GM19239 (cell line): ENCODE results near the gene RTN4IP1.
"Not testable (repeated sequence)": the region's sequence is repeated elsewhere in the genome, so short reads cannot be mapped to it uniquely, and the experiment has no call there.

Experiments
- DNase-seq: peaks from one replicate; pipeline ENCODE4 v3.0.0; 2011; ENCODE audit warnings: low spot score; ENCODE audit not compliant: insufficient read length
- FAIRE-seq: peaks from 2 replicates; lab custom pipeline; 2011; peaks lifted over from hg19 to GRCh38; lab: Jason Lieb, UNC

RTN4IP1 gene

DNA sequence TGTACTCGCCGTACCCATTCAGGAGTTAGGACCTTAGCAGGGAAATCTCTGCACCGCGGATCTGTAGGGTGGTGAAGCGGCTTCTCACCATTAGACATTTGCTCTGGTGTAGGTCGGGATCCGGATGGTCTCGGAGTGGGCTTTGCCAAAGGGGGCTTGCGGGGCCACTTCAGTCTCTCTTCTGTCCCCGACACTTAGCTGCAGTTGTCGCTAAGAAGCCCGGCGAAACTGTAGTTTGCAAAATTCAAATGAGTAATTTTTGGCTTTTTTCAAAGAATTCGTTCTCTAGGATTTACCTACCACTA, 513 bp upstream of the RTN4IP1 start:
- no peak for DNase-seq
- no peak for FAIRE-seq

DNA sequence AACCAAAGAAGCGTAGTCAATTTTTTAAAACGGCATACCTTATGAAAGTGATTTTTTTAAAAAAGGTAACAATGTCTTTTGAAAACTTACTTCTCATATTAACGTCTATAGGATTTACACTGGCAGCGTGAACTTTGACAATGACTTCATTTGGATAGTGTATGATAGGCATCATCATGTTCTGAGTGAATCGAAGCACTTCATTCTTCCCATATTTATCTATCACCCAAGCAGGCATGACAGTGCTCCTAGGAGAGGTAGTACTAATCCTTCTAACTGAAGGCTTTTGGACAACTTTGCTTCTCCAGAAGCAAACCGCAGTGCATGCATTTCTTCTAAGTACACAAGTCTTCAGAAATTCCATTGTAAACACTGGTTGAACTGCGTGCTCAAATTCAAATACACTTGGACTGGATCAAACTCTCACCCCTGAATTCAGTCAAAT, 618 bp downstream of the RTN4IP1 start:
- FAIRE-seq = no peak

DNA sequence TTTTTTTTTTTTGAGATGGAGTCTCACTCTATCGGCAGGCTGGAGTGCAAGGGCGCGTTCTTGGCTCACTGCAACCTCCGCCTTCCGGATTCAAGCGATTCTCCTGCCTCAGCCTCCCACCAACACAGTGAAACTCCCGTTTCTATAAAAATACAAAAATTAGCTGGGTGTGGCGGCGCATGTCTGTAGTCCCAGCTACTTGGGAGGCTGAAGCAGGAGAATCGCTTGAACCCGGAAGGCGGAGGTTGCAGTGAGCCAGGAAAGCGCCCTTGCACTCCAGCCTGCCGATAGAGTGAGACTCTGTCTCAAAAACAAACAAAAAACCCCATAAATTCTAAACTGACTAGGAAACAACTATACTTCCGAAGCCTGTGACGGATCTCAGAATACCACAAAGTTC, 1.5 kb downstream of the RTN4IP1 start:
- not testable (repeated sequence) for DNase-seq, FAIRE-seq

More for the DNA sequence above, 618 bp downstream of the RTN4IP1 start:
- no peak for DNase-seq

DNA sequence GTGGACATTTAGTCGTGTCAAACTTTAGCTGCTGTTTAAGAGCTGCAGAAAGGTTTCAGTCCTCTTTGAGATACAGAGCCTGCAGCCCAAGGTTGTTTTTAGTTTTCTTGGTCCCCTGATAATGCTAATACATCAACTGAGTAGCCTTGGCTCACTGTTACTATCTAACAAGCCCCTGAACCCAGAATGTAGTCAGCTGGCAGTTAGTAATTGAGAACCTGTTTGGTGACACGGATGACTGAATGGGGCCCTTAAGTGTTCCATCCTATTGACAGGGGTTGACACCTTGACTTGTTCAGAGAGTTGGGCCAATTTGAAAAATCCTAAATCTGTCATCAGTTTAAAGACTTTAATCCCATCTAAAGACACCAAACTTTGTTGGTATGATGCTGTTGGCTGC, 2.8 kb downstream of the RTN4IP1 start:
- peak; percentile 89 for FAIRE-seq

DNA sequence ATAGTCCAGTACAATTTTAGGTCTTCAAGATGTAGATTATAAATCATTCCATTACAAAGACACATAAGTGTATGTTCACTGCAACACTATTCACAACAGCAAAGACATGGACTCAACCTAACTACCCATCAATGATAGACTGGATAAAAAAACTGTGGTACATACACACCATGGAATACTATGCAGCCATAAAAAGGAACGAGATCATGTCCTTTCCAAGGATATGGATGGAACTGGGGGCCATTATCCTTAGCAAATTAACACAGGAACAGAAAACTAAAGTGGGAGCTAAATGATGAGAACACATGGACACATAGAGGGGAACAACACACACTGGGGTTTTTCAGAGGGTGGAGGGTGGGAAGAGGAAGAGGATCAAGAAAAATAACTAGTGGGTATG, 6.3 kb downstream of the RTN4IP1 start:
- DNase-seq = no peak
- no peak for FAIRE-seq

More for the DNA sequence above, 2.8 kb downstream of the RTN4IP1 start:
- DNase-seq = no peak

DNA sequence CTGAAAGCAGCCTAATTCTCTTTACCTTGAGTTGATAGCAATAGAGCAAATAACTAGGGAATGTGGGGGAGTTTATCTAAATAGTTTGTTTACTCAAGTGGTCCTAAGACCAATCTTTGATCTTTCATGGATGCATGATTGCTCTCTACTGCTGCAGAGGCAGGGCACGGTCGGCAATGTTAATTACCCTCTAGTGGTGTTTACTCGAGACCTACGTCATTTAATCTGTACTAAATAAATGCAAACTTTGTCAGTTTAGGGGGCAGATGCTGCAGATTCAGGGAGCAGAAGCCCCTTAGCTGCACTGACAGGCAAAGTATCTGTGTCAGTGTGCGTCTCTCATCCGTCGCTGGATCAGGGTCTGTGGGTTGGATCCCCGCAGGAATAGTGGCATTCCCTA, 6.9 kb downstream of the RTN4IP1 start:
- no peak for FAIRE-seq
- DNase-seq = no peak

DNA sequence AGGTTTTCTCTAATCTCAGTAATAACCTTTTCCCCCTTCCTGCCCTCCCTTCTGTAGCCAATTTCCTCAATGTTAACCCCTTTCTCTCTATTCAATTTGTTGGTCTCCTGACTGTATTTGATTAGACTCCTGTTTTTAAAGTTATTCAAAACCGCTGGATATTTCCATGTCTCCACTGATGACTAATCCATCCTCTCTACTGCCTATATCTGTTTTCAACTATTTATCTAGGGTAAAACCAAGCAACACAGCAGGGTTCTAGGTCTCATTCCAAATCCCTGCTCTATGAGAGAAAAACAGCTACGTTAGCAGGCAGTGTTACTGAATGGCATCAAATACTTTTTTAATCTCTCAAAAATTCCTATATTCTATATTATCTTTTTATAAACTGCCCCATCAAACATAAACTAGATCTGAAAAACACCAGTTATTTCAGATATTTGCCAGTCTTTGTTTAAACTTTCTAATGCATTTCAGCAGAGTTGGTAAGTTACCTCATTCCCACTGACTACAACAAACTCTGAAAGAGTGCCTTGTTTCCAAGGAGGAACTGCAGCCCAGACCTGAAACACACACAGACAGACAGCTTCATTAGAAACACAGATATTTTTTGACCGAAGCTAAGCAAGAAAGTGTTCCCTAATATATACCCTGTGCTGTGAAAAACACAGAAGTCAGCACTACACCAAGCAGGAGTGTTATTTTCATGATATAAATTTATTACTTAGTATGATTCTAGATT, 8.2 kb downstream of the RTN4IP1 start:
- no peak for FAIRE-seq
- no peak for DNase-seq

DNA sequence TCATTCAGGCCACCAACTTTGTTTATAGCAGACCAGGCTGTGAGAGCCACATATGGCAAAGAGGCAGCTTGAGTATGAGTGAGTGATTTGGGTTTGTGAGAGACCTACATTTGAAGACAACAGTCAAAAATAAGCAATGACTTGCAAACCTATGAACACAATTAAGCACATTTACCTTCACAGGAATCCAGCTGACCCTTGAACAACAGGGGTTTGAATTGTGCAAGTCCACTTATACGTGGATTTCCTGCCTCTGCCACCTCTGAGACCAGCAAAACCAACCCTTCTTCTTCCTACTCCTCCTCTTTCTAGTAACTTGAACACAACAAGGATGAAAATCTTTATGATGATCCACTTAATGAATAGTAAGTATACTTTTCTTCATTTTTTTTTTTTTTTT, 10.1 kb downstream of the RTN4IP1 start:
- DNase-seq = no peak
- no peak for FAIRE-seq

DNA sequence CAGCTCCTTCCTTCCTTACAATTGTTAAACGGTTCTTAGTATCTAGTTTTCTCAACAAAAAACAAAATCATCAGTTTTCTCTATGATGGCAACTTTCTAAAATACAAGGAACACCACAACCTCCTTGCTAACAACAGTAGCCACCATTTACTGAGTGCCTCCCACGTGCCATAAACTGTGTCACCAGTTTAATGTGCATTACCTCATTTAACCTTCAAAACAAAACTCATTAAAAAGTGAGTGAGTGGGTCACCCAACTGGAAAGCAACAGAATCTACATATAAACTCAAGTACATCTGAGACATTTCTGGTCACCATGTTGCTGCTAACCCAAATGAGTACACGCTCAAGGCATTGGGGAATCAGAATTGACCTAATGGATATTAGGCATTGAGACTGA, 11.0 kb downstream of the RTN4IP1 start:
- DNase-seq (no peak), FAIRE-seq (no peak)

DNA sequence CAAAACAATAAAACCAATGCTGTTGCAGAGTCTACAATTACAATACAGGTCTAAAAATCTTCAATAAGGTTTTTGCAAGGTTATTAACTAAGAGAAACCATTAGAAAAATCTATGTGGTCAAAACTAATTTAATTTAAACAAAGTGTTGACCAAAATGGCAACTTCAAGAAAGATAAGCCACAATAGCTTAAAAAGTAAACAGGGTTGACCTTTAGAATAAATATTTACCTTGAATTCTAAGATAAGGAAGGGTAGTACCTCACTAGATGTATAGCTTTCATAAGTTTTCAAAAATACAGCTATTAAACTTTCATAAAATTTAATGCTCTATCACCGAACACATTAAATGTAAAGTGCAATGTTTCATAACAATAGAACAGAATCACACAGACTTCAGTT, 11.4 kb downstream of the RTN4IP1 start:
- no peak for FAIRE-seq
- no peak for DNase-seq

DNA sequence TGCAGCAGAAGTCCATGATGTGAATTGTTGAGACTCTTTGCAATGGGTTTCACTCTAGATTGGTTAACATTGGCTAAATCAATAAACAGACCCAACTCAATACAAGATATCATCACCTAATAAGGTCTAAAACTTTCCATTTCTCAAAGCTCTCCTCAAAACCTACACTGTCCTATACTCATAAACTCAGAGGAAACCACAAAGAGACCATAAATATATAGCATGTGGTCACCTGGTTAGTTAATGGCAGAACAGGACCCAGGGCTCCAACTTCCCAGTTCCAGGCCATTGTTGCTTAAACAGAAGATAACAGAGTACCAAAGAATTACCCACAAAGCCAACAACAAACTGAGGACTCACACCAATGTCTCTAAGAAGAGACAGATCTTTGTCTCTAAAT, 12.0 kb downstream of the RTN4IP1 start:
- FAIRE-seq = no peak
- DNase-seq = no peak

DNA sequence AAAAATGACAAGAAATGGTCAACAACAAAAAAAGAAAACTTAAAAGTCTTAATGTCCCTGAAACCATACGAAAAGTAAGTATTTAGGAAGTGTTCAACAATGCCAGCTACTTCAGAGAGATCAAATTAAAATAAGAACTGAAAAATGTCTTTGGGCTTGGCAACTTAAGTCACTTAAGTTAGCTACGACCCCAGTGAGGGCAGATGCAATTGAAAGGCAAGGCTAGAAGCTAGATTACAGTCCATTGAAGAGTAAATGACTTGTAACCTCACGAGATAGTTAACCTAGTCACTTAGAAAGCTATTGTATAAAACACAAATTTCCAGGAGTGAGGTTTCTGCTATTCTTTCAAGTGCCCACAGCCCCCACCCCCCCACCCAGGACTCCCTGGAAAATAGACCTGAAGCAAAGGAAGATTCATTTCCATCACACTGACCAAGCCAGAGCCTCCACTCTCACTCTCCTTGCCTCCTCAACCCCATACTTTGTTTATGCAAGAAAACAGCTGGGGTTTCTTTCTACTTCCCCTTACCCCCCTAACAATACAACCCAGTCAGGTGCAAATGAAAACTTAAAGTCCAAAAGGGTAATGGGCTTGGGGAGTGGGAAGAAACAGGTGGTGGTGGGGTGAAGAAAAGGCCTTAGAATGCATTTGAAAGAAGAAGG, 14.6 kb downstream of the RTN4IP1 start:
- FAIRE-seq = peak; percentile 66
- no peak for DNase-seq

DNA sequence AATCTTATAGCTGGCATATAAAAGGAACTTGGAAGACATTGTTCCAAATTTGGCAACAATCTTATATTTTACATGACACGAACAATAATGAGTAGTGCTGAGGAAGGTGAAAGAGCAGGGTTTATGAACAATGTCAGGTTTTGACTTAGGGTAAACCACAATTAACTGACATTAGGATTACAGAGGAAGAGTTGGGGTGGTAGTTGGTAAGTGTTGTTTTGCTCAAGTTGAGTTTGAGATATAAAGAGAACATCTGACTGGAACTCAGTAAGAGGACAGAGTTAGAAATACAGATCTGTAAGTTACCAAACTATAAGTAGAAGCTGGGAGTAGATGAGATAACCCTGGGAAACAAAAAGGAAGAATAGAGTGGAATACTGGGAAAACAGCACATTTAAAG, 15.1 kb downstream of the RTN4IP1 start:
- FAIRE-seq (peak; percentile 59), DNase-seq (no peak)

DNA sequence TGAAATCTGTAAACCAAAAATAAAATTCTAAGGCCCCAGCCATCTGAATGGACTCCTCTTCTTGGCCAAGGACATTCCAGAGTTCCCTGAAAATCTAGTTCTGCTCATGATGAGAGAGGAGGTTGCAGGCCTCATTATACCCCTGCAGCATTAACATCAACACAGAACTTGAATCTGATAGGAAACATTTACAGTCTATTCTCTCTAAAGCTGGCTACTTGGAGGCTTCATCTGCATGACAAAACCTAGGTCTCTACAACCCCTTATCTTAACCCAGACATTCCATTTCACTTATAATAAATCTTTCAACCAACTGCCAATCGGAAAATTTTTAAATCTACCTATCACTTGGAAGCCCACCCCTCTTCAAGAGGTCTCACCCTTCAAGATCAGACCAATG, 15.7 kb downstream of the RTN4IP1 start:
- FAIRE-seq = no peak
- DNase-seq = no peak

DNA sequence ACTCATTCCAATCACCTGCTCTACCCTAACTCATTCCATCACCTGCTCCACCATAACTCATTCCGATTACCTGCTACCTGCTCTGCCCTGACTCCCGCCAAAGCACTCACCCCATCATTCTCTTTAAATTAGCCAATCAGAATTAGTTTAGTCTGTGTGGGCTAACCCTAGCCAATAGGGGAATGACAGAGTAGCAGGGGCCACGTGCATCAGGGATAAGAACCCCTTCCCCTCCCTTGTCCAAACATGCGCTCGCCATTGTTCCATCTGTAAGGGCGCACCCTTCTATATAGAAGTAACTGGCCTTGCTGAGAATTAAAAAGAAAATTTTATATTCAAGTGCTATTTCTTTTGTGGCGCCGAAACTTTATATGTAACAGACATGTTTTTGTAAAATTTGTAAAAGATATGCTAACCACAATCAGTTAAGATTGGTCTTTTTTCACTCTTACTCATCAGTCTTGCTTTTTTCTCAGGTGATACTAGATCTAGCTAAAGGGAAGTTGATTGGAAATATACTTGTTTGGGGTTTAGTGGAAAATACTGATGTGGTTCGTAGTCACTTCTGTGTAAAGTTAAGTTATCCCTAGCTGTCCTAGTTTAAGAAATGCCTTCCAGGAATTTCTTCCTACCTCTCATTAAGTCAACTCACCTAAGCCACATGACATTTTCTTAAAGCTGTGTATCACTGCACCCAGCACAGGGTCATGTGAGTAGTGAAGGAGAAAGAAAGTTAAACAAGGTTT, 16.5 kb downstream of the RTN4IP1 start:
- no peak for DNase-seq
- peak; percentile 79 for FAIRE-seq

DNA sequence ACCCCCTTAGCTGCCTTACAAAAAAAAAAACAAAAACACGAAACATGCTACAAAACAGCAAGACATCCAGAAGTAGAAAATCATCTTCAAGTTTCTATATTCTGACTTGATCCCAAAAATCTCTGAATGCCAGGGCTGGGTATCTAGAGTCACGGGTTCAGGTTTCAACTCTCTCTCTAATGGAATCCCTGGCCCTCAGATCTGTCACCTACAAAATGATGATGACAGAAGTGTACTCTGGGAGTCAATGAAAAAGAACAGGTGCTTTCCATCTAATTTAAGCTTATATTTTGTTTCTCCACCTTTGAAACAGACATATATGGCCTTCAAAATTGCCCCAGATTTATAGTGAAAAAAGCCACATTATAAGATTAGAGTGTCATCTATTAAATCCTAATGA, 18.3 kb downstream of the RTN4IP1 start:
- DNase-seq (no peak), FAIRE-seq (no peak)

DNA sequence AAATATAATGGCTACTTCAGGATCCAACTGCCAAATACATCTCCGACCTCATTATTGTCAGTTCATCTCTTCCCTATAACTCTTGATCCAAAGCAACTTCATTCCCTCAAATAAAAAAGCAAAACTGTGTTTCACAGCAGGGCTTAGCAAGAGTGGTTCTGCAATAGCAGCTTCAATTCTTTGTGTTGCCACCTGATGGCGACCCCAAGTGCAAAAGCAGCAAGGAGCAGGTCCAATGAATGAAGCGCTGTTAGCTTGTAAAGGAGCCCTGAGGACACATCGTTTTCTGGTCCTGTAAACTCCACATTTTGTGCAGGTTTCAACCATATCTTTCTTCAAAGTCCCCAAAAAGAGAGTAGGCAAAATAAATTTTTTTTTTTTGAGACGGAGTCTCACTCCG, 19.6 kb downstream of the RTN4IP1 start:
- peak; percentile 31 for FAIRE-seq
- no peak for DNase-seq

DNA sequence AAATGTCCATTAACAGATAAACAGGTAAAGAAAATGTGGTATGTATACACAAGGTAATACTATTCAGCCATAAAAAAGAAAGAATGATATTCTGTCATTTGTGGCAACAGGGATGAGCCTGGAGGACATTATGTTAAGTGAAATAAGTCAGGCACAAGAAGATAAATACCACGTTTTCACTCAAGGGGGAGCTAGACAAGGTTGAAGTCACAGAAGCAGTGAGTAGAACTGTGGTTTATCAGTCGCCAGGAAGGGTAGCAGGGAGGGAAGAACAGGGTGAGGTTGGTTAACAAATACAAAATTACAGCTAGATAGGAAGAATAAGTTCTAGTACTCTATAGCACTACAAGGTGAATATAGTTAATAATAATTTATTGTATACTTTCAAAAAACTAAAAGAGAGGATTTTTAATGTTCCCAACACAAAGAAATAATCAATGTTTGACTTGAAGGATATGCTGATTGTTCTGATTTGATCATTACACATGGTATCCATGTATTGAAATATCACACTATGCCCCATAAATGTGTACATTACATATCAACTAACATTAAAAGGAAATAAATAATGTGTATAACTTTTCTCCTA, 21.1 kb downstream of the RTN4IP1 start:
- no peak for DNase-seq

DNA sequence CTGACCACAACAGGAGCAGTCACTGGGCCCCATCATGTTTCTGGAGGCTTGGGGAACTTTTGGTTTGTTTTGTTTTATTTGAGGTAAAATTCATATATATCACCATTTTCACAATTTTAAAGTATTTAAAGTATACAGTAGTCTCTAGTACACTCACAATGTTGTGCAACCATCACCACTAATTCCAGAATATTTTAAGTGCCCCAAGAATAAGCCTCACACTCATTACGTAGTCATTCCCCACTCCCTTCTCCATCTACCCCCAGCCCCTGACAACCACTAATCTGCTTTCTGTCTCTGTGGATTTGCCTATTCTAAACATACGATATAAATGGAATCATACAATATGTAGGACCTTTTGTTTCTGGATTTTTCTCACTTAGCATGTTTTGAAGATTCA, 29.0 kb downstream of the RTN4IP1 start:
- FAIRE-seq = no peak
- no peak for DNase-seq

More for the DNA sequence above, 21.1 kb downstream of the RTN4IP1 start:
- FAIRE-seq = peak; percentile 89

DNA sequence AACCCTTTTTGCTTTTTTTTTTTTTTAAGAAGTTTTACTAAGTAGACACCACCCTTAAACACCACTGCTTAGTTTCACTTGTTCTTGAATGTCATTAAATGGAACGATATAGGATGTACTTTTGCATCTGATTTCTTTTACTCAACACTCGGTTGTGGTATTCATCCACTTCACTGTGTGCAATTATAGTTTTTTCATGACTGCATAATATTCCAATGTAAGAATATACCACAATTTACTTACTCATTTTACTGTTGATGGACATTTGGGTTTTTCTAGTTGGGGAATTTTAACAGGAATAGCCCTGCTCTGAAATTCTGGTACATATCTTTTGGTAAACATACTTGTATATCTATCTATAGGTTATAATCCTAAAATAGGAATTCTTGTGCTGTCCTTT, 29.9 kb downstream of the RTN4IP1 start:
- FAIRE-seq (peak; percentile 74), DNase-seq (no peak)
